ENCODE results near the gene CENPV.

The CENPV gene

DNA sequence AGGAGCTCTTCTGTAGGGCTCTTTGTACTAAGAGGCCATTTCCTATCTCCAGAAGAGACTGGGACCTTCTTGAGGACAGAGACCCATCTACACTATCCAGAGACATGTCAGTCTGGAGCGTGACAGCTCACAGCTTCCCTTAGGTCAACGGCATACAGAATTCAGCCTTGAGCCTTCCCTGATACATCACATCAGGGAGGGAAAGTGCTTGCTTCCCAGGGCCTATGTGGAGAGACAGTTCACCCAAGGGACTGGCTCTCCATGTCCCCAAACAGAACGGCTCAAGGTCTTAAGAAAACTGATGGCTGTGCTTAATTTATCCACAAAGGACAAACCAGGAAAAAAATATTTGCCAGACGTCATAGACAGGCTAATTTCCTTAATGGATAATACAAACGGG is 7.7 kb downstream of the CENPV start:
- H3K9me3 Mint-ChIP-seq: no peaks in the 10 kb centered on the region
- TF ChIP-seq CTCF (IDR thresholded peaks at IDR 0.05; ENCODE audit: unreplicated experiment in 3 of 3): no peak
- H3K27me3 Mint-ChIP-seq (ENCODE audit: low read depth): no peaks in the 10 kb centered on the region
- H3K36me3 Mint-ChIP-seq (ENCODE audit: low read depth): peaks cover 52% of the 10 kb centered on the region
- no peaks in the 10 kb centered on the region for H3K4me1 Mint-ChIP-seq
- no peak overlapping the region for H3K4me3 Mint-ChIP-seq
- H3K27ac Mint-ChIP-seq: no peak overlapping the region

GRCh38 chr17:16343569-16343968 is 9.7 kb downstream of the CENPV start:
- H3K27me3 Mint-ChIP-seq (ENCODE audit: low read depth): no peaks in the 10 kb centered on the region
- H3K36me3 Mint-ChIP-seq (ENCODE audit: low read depth): peaks cover 41% of the 10 kb centered on the region
- no peak for TF ChIP-seq CTCF (IDR thresholded peaks at IDR 0.05; ENCODE audit: unreplicated experiment in 3 of 3)
- no peak overlapping the region for H3K27ac Mint-ChIP-seq
- no peak overlapping the region for H3K4me3 Mint-ChIP-seq
- no peaks in the 10 kb centered on the region for H3K4me1 Mint-ChIP-seq
- H3K9me3 Mint-ChIP-seq: no peaks in the 10 kb centered on the region

DNA sequence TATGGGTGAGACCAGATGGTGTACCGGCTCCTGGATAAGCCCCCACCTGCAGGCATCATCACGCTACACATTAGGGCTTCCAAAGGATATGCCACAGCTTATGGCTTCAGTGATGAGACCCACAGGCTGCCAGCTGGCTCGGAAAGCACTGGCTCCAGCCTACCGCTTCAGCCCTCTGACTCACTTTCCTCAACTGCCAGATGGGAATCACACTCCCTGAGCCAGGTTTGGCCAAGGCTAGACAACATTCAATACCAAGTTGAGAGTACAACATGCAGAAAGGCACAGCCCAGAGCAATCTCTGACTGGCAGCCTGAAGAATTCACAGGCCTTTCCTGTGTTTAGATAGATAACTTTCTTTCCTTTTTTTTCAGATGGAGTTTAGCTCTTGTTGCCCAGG is 10.3 kb downstream of the CENPV start:
- H3K4me1 Mint-ChIP-seq: no peaks in the 10 kb centered on the region
- no peaks in the 10 kb centered on the region for H3K27me3 Mint-ChIP-seq (ENCODE audit: low read depth)
- H3K4me3 Mint-ChIP-seq: no peak overlapping the region
- no peak overlapping the region for H3K27ac Mint-ChIP-seq
- peaks cover 44% of the 10 kb centered on the region for H3K36me3 Mint-ChIP-seq (ENCODE audit: low read depth)
- no peaks in the 10 kb centered on the region for H3K9me3 Mint-ChIP-seq
- no peak for TF ChIP-seq CTCF (IDR thresholded peaks at IDR 0.05; ENCODE audit: unreplicated experiment in 3 of 3)

- no peaks in the 10 kb centered on the region for H3K9me3 Mint-ChIP-seq
- peaks cover 30% of the 10 kb centered on the region for H3K36me3 Mint-ChIP-seq (ENCODE audit: low read depth)
- no peak overlapping the region for H3K4me3 Mint-ChIP-seq
- H3K27ac Mint-ChIP-seq: no peak overlapping the region
- H3K4me1 Mint-ChIP-seq: no peaks in the 10 kb centered on the region
- no peak for TF ChIP-seq CTCF (IDR thresholded peaks at IDR 0.05; ENCODE audit: unreplicated experiment in 3 of 3)
- H3K27me3 Mint-ChIP-seq (ENCODE audit: low read depth): no peaks in the 10 kb centered on the region
Measured at GRCh38 chr17:16339959-16340358, 13.3 kb downstream of the CENPV start.

GRCh38 chr17:16339402-16339801 is 13.9 kb downstream of the CENPV start:
- H3K4me1 Mint-ChIP-seq: no peaks in the 10 kb centered on the region
- TF ChIP-seq CTCF (IDR thresholded peaks at IDR 0.05; ENCODE audit: unreplicated experiment in 3 of 3): no peak
- no peak overlapping the region for H3K4me3 Mint-ChIP-seq
- peaks cover 28% of the 10 kb centered on the region for H3K36me3 Mint-ChIP-seq (ENCODE audit: low read depth)
- H3K27me3 Mint-ChIP-seq (ENCODE audit: low read depth): no peaks in the 10 kb centered on the region
- no peaks in the 10 kb centered on the region for H3K9me3 Mint-ChIP-seq
- no peak overlapping the region for H3K27ac Mint-ChIP-seq

DNA sequence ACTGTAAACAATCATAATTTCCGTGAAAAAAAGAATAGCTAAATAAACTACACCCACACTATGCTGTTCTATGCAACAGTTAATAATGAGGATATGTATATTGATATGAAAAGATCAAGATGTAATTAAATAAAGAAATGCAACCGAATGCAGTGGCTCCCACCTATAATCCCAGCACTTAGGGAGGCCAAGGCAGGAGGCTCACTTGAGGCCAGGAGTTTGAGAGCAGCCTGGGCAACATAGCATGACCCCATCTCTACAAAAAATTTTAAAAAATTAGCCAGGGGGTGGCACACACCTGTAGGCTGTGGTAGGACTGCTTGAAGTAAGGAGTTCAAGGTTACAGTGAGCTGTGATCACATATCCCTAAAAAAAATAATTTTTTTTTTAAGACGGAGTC is 14.9 kb downstream of the CENPV start:
- no peak overlapping the region for H3K4me3 Mint-ChIP-seq

More for the DNA sequence above, 14.9 kb downstream of the CENPV start:
- Mint-ChIP-seq H3K27me3 (ENCODE audit: low read depth) (no peaks in the 10 kb centered on the region), H3K4me1 (no peaks in the 10 kb centered on the region), H3K36me3 (ENCODE audit: low read depth) (peaks cover 18% of the 10 kb centered on the region), H3K9me3 (no peaks in the 10 kb centered on the region), H3K27ac (no peak overlapping the region)
- no peak for TF ChIP-seq CTCF (IDR thresholded peaks at IDR 0.05; ENCODE audit: unreplicated experiment in 3 of 3)

Data from nephron (organoid).